Type B pancreatic cell (in vitro differentiated cells): ENCODE measurements around the gene HVCN1. TPM values are rescaled to one million over a fixed set of nuclear protein-coding genes. Genes with fewer than 3 reads are reported as not detected.

ENCODE experiments used
- DNase-seq: peaks from one replicate; pipeline ENCODE4 v3.0.0; 2021; ENCODE audit warnings: mixed read lengths; ENCODE audit not compliant: unreplicated experiment; ENCODE audit errors: extremely low spot score
- H3K27ac Mint-ChIP-seq: 2 replicates; pipeline ENCODE4 v1.8.0; 2021; ENCODE audit warnings: mild to moderate bottlenecking, mixed read lengths
- H3K27me3 Mint-ChIP-seq: 2 replicates; pipeline ENCODE4 v1.8.0; 2021; ENCODE audit warnings: mixed read lengths
- H3K36me3 Mint-ChIP-seq: 2 replicates; pipeline ENCODE4 v1.8.0; 2021; ENCODE audit warnings: mixed read lengths
- H3K4me1 Mint-ChIP-seq: one replicate; pipeline ENCODE4 v1.8.0; 2021; ENCODE audit warnings: mixed read lengths; ENCODE audit not compliant: unreplicated experiment
- H3K4me3 Mint-ChIP-seq: 2 replicates; pipeline ENCODE4 v1.8.0; 2021; ENCODE audit warnings: mild to moderate bottlenecking, mixed read lengths
- H3K9me3 Mint-ChIP-seq: 2 replicates; pipeline ENCODE4 v1.8.0; 2021; ENCODE audit warnings: mixed read lengths
- total RNA-seq: library from RNA; stranded (reverse); gene quantifications from 2 replicates; pipeline ENCODE4 v1.2.1, GENCODE V29; 2021; ENCODE audit warnings: low replicate concordance
- TF ChIP-seq, protein P1 (sequence below): fragments of 200-600 bp; sonication (generic); conservative IDR thresholded peaks from 2 replicates; pipeline ENCODE4 v1.5.0; 2021; ENCODE audit warnings: antibody characterized with exemption, mild to moderate bottlenecking

HVCN1 gene
- total RNA-seq, 1 donor from 2014 or later, result 3.1 TPM

DNA sequence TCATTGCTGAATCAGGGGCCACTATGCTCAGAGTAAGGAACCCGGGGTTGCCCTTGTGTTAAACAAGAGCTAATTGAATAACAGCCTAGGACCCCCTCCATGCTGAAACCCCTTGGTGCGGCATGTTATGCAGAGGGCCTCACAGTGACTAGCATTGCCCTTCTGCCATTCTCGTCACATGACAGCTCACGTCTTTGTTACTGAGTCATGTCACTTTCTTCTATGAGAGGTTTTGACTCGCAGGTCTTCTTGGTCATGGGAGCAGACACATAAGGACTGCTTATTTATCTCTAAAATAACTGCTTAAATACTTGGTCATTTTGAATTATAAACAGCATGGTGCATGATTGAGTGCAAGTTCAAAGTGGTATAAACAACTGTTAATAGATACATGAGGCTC lies 50.1 kb downstream of the HVCN1 start:
- Mint-ChIP-seq H3K27ac (no peak overlapping the region), H3K36me3 (peaks cover 8% of the 10 kb centered on the region), H3K4me1 (peaks cover 16% of the 10 kb centered on the region), H3K9me3 (no peaks in the 10 kb centered on the region), H3K4me3 (no peak overlapping the region), H3K27me3 (no peaks in the 10 kb centered on the region)
- TF ChIP-seq, protein P1, sequence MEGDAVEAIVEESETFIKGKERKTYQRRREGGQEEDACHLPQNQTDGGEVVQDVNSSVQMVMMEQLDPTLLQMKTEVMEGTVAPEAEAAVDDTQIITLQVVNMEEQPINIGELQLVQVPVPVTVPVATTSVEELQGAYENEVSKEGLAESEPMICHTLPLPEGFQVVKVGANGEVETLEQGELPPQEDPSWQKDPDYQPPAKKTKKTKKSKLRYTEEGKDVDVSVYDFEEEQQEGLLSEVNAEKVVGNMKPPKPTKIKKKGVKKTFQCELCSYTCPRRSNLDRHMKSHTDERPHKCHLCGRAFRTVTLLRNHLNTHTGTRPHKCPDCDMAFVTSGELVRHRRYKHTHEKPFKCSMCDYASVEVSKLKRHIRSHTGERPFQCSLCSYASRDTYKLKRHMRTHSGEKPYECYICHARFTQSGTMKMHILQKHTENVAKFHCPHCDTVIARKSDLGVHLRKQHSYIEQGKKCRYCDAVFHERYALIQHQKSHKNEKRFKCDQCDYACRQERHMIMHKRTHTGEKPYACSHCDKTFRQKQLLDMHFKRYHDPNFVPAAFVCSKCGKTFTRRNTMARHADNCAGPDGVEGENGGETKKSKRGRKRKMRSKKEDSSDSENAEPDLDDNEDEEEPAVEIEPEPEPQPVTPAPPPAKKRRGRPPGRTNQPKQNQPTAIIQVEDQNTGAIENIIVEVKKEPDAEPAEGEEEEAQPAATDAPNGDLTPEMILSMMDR, result no peak
- DNase-seq, result no peak

GRCh38 chr12:110637869-110638441 lies 51.0 kb downstream of the HVCN1 start:
- H3K27me3 Mint-ChIP-seq, result no peaks in the 10 kb centered on the region
- TF ChIP-seq, protein P1, result no peak
- H3K4me3 Mint-ChIP-seq, result no peak overlapping the region
- DNase-seq, result no peak
- H3K9me3 Mint-ChIP-seq, result no peaks in the 10 kb centered on the region
- no peak overlapping the region for H3K27ac Mint-ChIP-seq
- H3K4me1 Mint-ChIP-seq, result peaks cover 16% of the 10 kb centered on the region
- H3K36me3 Mint-ChIP-seq, result peaks cover 8% of the 10 kb centered on the region

DNA sequence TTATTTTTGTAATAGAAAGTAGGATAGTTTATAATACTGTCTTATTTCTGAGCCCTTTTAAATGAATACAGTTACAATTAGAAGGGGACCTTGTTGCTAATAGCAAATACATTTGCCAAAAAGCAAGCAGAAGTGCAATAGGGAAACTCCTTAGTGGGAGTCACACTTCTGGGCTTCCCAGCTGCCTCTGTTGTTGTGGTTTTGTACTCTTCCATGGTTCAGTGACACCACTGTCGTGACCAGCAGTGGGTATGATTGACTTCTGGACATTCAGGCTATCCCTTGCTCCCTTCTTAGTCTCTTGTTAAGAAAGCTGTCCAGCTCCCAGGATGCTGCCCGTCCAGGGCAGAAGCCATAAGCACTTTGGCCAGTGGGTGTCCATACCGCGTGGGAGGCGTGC lies 52.4 kb downstream of the HVCN1 start:
- TF ChIP-seq, protein P1, result no peak
- peaks cover 8% of the 10 kb centered on the region for H3K36me3 Mint-ChIP-seq
- H3K27ac Mint-ChIP-seq, result no peak overlapping the region
- H3K27me3 Mint-ChIP-seq, result no peaks in the 10 kb centered on the region
- no peak for DNase-seq
- no peaks in the 10 kb centered on the region for H3K9me3 Mint-ChIP-seq
- no peak overlapping the region for H3K4me3 Mint-ChIP-seq
- peaks cover 11% of the 10 kb centered on the region for H3K4me1 Mint-ChIP-seq

DNA sequence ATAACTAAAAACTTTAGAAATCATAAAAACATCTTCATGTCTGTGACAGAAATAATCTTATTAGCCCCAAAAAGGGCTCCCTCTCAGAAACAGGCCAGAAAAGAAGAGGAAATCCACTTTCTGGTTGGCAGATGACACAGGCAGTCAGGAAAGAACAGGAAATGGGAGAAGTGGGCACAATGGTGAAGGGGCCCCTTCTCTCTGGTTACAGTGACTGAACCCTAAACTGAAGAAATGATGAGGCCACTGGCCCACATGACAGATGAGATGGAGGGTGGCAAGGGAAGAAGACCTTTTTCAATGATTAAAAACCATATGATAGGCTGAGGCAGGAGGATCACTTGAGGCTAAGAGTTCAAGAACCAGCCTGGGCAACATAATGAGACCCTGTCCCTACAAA lies 53.9 kb downstream of the HVCN1 start:
- TF ChIP-seq, protein P1, result no peak
- Mint-ChIP-seq H3K27me3 (no peaks in the 10 kb centered on the region), H3K9me3 (no peaks in the 10 kb centered on the region), H3K27ac (no peak overlapping the region), H3K4me3 (no peak overlapping the region), H3K36me3 (peaks cover 5% of the 10 kb centered on the region), H3K4me1 (no peaks in the 10 kb centered on the region)
- no peak for DNase-seq

- peaks cover 5% of the 10 kb centered on the region for H3K36me3 Mint-ChIP-seq
- H3K27me3 Mint-ChIP-seq, result no peaks in the 10 kb centered on the region
- no peak overlapping the region for H3K4me3 Mint-ChIP-seq
- H3K4me1 Mint-ChIP-seq, result no peaks in the 10 kb centered on the region
- H3K9me3 Mint-ChIP-seq, result no peaks in the 10 kb centered on the region
- no peak for DNase-seq
- no peak overlapping the region for H3K27ac Mint-ChIP-seq
- TF ChIP-seq, protein P1, result no peak
Measured at GRCh38 chr12:110627500-110628195, 61.3 kb downstream of the HVCN1 start.
